ENCODE measurements around the gene RING1.

Gene RING1

GRCh38 chr6:33248932-33249731 is 40.8 kb downstream of the RING1 start:
- no peak for TF ChIP-seq CTCF (IDR thresholded peaks at IDR 0.05; ENCODE audit: low read length, missing control alignments)
- H3K4me3 ChIP-seq (replicated peaks; ENCODE audit: low read depth, low read length): peak overlapping the region; percentile 79
- peak; percentile 100 for DNase-seq (ENCODE audit: low read depth)

GRCh38 chr6:33249732-33250630 is 41.7 kb downstream of the RING1 start:
- peak overlapping the region; percentile 79 for H3K4me3 ChIP-seq (replicated peaks; ENCODE audit: low read depth, low read length)
- TF ChIP-seq CTCF (IDR thresholded peaks at IDR 0.05; ENCODE audit: low read length, missing control alignments): no peak
- peak; percentile 65 for DNase-seq (ENCODE audit: low read depth)

GRCh38 chr6:33250731-33251130 is 42.4 kb downstream of the RING1 start:
- H3K4me3 ChIP-seq (replicated peaks; ENCODE audit: low read depth, low read length): peak overlapping the region; percentile 3
- no peak for TF ChIP-seq CTCF (IDR thresholded peaks at IDR 0.05; ENCODE audit: low read length, missing control alignments)
- DNase-seq (ENCODE audit: low read depth): no peak

GRCh38 chr6:33251395-33252012 is 43.2 kb downstream of the RING1 start:
- no peak for DNase-seq (ENCODE audit: low read depth)
- H3K4me3 ChIP-seq (replicated peaks; ENCODE audit: low read depth, low read length): no peak overlapping the region
- TF ChIP-seq CTCF (IDR thresholded peaks at IDR 0.05; ENCODE audit: low read length, missing control alignments): no peak

- no peak for DNase-seq (ENCODE audit: low read depth)
- no peak for TF ChIP-seq CTCF (IDR thresholded peaks at IDR 0.05; ENCODE audit: low read length, missing control alignments)
- H3K4me3 ChIP-seq (replicated peaks; ENCODE audit: low read depth, low read length): no peak overlapping the region
Measured at GRCh38 chr6:33252759-33253158, 44.5 kb downstream of the RING1 start.

- no peak for TF ChIP-seq CTCF (IDR thresholded peaks at IDR 0.05; ENCODE audit: low read length, missing control alignments)
- H3K4me3 ChIP-seq (replicated peaks; ENCODE audit: low read depth, low read length): no peak overlapping the region
- DNase-seq (ENCODE audit: low read depth): no peak
Measured at GRCh38 chr6:33254591-33254990, 46.3 kb downstream of the RING1 start.
